HepG2 (cell line): ENCODE results near the gene NDUFB6. TPM values are rescaled to one million over a fixed set of nuclear protein-coding genes. Genes with fewer than 3 reads are reported as not detected.

ENCODE experiments used
- CEBPB ChIP-seq: IDR thresholded peaks from 2 replicates; pipeline ENCODE4 v1.6.1; 2011; ENCODE audit warnings: low read depth, low read length, improper control_type of control experiment, borderline replicate concordance
- GATA4 ChIP-seq: sonication (generic); IDR thresholded peaks from 2 replicates; pipeline ENCODE4 v1.6.1; 2016; ENCODE audit warnings: antibody characterized with exemption, low read depth, borderline replicate concordance
- IKZF4 ChIP-seq: sonication (generic); formaldehyde crosslinking; IDR thresholded peaks from 2 replicates; pipeline ENCODE4 v1.5.1; 2020; ENCODE audit warnings: borderline replicate concordance, mild to moderate bottlenecking, low read depth, missing genetic modification reagents; ENCODE audit errors: not compliant biosample characterization
- IRF2 ChIP-seq: IDR thresholded peaks from 2 replicates; pipeline ENCODE4 v1.6.1; 2018; ENCODE audit warnings: missing genetic modification reagents, missing compliant biosample characterization
- KDM4B ChIP-seq: sonication (generic); formaldehyde crosslinking; IDR thresholded peaks from 2 replicates; pipeline ENCODE4 v1.4.0; 2020; ENCODE audit warnings: missing genetic modification reagents
- MATR3 ChIP-seq: sonication (generic); formaldehyde crosslinking; IDR thresholded peaks from 2 replicates; pipeline ENCODE4 v1.4.0; 2020; ENCODE audit warnings: missing genetic modification reagents
- MED13 ChIP-seq: sonication (generic); formaldehyde crosslinking; IDR thresholded peaks from 2 replicates; pipeline ENCODE4 v1.5.0; 2020; ENCODE audit warnings: missing genetic modification reagents
- MED8 ChIP-seq: sonication (generic); formaldehyde crosslinking; IDR thresholded peaks from 2 replicates; pipeline ENCODE4 v1.8.1; 2023; ENCODE audit warnings: mild to moderate bottlenecking, missing genetic modification reagents; ENCODE audit not compliant: insufficient replicate concordance
- PRDM10 ChIP-seq: sonication (generic); formaldehyde crosslinking; IDR thresholded peaks from 2 replicates; pipeline ENCODE4 v1.4.0; 2020; ENCODE audit warnings: low read depth, missing genetic modification reagents
- PRDM15 ChIP-seq: sonication (generic); formaldehyde crosslinking; IDR thresholded peaks from 2 replicates; pipeline ENCODE4 v1.4.0; 2020; ENCODE audit warnings: missing genetic modification reagents
- SMAD1 ChIP-seq: sonication (generic); formaldehyde crosslinking; IDR thresholded peaks from 2 replicates; pipeline ENCODE4 v1.4.0; 2020; ENCODE audit warnings: missing genetic modification reagents, low read depth, mild to moderate bottlenecking, borderline replicate concordance
- SOX5 ChIP-seq: IDR thresholded peaks from 2 replicates; pipeline ENCODE4 v1.6.1; 2016; ENCODE audit warnings: borderline replicate concordance
- STAT6 ChIP-seq: sonication (generic); formaldehyde crosslinking; IDR thresholded peaks from 2 replicates; pipeline ENCODE4 v1.4.0; 2020; ENCODE audit warnings: missing genetic modification reagents, mild to moderate bottlenecking, borderline replicate concordance
- YEATS2 ChIP-seq: sonication (generic); formaldehyde crosslinking; IDR thresholded peaks from 2 replicates; pipeline ENCODE4 v1.4.0; 2020; ENCODE audit warnings: missing genetic modification reagents, borderline replicate concordance
- ZNF10 ChIP-seq: sonication (generic); formaldehyde crosslinking; IDR thresholded peaks from 2 replicates; pipeline ENCODE4 v1.4.0; 2020; ENCODE audit warnings: mild to moderate bottlenecking, low read depth, missing genetic modification reagents, borderline replicate concordance
- ZNF235 ChIP-seq: sonication (generic); formaldehyde crosslinking; IDR thresholded peaks from 2 replicates; pipeline ENCODE4 v1.8.1; 2023; ENCODE audit warnings: mild to moderate bottlenecking, missing genetic modification reagents, borderline replicate concordance
- ZNF333 ChIP-seq: sonication (generic); formaldehyde crosslinking; IDR thresholded peaks from 2 replicates; pipeline ENCODE4 v1.4.0; 2020; ENCODE audit warnings: mild to moderate bottlenecking, missing genetic modification reagents, borderline replicate concordance
- ZNF737 ChIP-seq: sonication (generic); formaldehyde crosslinking; IDR thresholded peaks from 2 replicates; pipeline ENCODE4 v1.5.0; 2020; ENCODE audit warnings: missing genetic modification reagents, mild to moderate bottlenecking, borderline replicate concordance
- ZNF781 ChIP-seq: sonication (generic); formaldehyde crosslinking; IDR thresholded peaks from 2 replicates; pipeline ENCODE4 v1.5.1; 2020; ENCODE audit warnings: borderline replicate concordance, mild to moderate bottlenecking, missing genetic modification reagents; ENCODE audit errors: not compliant biosample characterization
- polyA plus RNA-seq, 8 experiments: library from polyadenylated mRNA; depleted of rRNA in 3 of 8; stranded (reverse) in 7 of 8; unstranded in 1 of 8; fragments of >200 nt; fragmentation: Illumina TruSeq in 4 of 8; extraction: Trizol in 4 of 8; gene quantifications; 2 replicates each; pipeline versions ENCODE4 v1.2.1 to v1.2.3, GENCODE V29; 2011 to 2016; ENCODE audit warnings: low read depth in 4 of 8, missing spikeins in 1 of 8, mixed read lengths in 1 of 8; ENCODE audit not compliant: insufficient read depth in 1 of 8
- total RNA-seq, 5 experiments: library from RNA; depleted of rRNA; stranded (reverse); fragments of >200 nt; fragmentation: Illumina TruSeq; extraction: Trizol; gene quantifications; 2 replicates each; pipeline ENCODE4 v1.2.3, GENCODE V29; 2016; ENCODE audit warnings: low read depth in 1 of 5

The NDUFB6 gene
- total and polyA plus RNA-seq, 2 of the 13 experiments (the other 11 are each of a cell fraction or from before 2014, with no cell fraction given): 31.2 to 81.9 TPM

GRCh38 chr9:32552172-32552872 lies 20.6 kb downstream of the NDUFB6 start, which contains the start of the genes SMIM27 and TOPORS (continued):
- TF ChIP-seq ZNF333 (CRISPR knock-in tag) (peak; percentile 55; the same call in 1 of the 2 replicates), ZNF10 (CRISPR knock-in tag) (no peak), SMAD1 (CRISPR knock-in tag) (no peak), IRF2 (CRISPR knock-in tag) (peak; percentile 67), MED8 (CRISPR knock-in tag) (peak; percentile 42), IKZF4 (CRISPR knock-in tag) (peak; percentile 25), YEATS2 (CRISPR knock-in tag) (peak; percentile 78), ZNF781 (CRISPR knock-in tag) (peak; percentile 93), KDM4B (CRISPR knock-in tag) (peak; percentile 71; the same call in 1 of the 2 replicates), MED13 (CRISPR knock-in tag) (no peak), SOX5 (CRISPR knock-in tag) (no peak; the same call in 1 of the 2 replicates), ZNF737 (CRISPR knock-in tag) (no peak), GATA4 (no peak), MATR3 (CRISPR knock-in tag) (no peak), STAT6 (CRISPR knock-in tag) (no peak), ZNF235 (no peak), PRDM15 (CRISPR knock-in tag) (peak; percentile 65; the same call in 1 of the 2 replicates), PRDM10 (no peak), CEBPB (peak; percentile 45; the same call in 1 of the 2 replicates)
